PFSK-1 (cell line): Measurements from ENCODE around the gene PIEZO2.

Source experiments
- FOXP2 ChIP-seq: optimal IDR thresholded peaks from 2 replicates; pipeline ENCODE3; 2011; ENCODE audit warnings: borderline replicate concordance, control low read depth, inconsistent platforms; ENCODE audit not compliant: insufficient read depth; ENCODE audit errors: extremely low read length, extremely low read depth
- POLR2AphosphoS5 ChIP-seq: IDR thresholded peaks from 2 replicates; pipeline ENCODE4 v1.6.1; 2012; ENCODE audit warnings: low read depth, mild to moderate bottlenecking, control low read depth, low read length, moderate library complexity
- SIN3A ChIP-seq: IDR thresholded peaks from 2 replicates; pipeline ENCODE4 v1.6.1; 2012; ENCODE audit warnings: mild to moderate bottlenecking, low read length, moderate library complexity, borderline replicate concordance; ENCODE audit not compliant: insufficient read depth
- TAF1 ChIP-seq: IDR thresholded peaks from 2 replicates; pipeline ENCODE4 v1.6.1; 2012; ENCODE audit warnings: low read length, control low read depth, borderline replicate concordance; ENCODE audit not compliant: insufficient read depth
- TF ChIP-seq, protein P1 (sequence below), 2 experiments: IDR thresholded peaks; 2 replicates each; pipeline versions ENCODE4 v1.6.1 to v1.8.0; 2011 to 2012; ENCODE audit warnings: low read depth in 2 of 2, low read length in 2 of 2, control low read depth in 1 of 2, inconsistent platforms in 1 of 2, mild to moderate bottlenecking in 1 of 2, moderate library complexity in 1 of 2; ENCODE audit not compliant: insufficient read depth in 1 of 2

Gene PIEZO2

DNA sequence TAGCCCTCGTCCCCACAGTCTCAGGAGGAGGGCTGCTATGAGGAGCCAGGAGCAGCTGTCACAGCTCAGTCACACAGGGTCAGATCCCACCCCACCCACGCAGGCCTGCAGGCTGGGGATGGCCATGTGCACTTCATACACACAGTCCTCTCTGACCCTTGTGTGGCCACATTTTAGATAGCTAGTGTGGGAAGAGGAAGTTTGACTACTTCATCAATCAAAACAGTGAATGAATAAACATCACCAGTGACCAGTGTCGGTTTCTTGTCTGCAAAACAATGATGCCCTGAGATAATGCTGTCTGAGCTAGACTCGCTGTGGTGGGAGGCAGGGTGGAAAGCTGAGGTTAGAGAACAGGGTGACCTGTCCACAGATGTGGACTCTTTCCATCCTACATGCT is 107.1 kb downstream of the PIEZO2 start:
- TF ChIP-seq POLR2AphosphoS5 = no peak
- no peak for TF ChIP-seq TAF1
- TF ChIP-seq, protein P1, sequence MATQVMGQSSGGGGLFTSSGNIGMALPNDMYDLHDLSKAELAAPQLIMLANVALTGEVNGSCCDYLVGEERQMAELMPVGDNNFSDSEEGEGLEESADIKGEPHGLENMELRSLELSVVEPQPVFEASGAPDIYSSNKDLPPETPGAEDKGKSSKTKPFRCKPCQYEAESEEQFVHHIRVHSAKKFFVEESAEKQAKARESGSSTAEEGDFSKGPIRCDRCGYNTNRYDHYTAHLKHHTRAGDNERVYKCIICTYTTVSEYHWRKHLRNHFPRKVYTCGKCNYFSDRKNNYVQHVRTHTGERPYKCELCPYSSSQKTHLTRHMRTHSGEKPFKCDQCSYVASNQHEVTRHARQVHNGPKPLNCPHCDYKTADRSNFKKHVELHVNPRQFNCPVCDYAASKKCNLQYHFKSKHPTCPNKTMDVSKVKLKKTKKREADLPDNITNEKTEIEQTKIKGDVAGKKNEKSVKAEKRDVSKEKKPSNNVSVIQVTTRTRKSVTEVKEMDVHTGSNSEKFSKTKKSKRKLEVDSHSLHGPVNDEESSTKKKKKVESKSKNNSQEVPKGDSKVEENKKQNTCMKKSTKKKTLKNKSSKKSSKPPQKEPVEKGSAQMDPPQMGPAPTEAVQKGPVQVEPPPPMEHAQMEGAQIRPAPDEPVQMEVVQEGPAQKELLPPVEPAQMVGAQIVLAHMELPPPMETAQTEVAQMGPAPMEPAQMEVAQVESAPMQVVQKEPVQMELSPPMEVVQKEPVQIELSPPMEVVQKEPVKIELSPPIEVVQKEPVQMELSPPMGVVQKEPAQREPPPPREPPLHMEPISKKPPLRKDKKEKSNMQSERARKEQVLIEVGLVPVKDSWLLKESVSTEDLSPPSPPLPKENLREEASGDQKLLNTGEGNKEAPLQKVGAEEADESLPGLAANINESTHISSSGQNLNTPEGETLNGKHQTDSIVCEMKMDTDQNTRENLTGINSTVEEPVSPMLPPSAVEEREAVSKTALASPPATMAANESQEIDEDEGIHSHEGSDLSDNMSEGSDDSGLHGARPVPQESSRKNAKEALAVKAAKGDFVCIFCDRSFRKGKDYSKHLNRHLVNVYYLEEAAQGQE (IDR thresholded peaks at IDR 0.05; ENCODE audit: insufficient read depth in 1 of 2, low read depth in 2 of 2, low read length in 2 of 2) = no peak

DNA sequence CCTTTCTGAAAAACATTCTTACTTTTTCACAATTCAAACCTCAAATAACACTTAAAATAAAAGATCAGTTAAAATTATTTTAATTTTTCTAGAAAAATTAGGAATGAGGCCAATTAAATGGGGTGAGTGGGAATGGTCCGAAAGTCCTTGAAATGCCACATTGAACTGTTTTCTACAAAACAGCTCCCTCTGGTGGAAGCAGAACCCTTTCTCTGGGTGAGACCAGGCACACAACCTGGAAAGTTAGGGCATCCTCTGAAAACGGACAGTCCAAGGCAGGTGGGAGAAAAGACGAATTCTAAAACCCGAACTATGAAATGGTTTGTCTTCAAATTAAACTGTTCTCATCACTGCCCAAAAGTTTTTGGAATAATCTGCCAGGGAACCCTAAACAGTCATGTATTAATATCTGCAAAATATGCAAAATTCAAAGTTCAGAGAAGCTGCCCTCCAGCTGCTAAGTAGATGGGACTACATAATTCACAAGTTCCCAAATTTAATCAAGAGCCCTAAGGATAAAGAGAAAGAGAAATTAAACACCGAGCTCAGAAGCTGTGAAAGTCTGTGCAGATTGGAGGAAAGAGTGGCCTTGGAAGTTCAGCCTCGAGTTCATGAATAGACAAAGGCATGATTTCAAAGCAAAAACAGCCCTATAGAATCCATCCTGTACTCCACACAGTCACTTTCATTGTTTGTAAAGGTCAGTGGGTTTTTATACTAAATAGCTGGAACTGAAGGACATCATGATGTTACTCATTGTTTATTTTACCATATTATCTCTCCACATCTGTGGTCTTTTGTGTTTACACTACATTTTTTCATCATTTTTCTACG is 108.3 kb downstream of the PIEZO2 start:
- TF ChIP-seq POLR2AphosphoS5 (no peak), TAF1 (no peak), FOXP2 (no peak), SIN3A (no peak)
- TF ChIP-seq, protein P1 (IDR thresholded peaks at IDR 0.05; ENCODE audit: insufficient read depth in 1 of 2, low read depth in 2 of 2, low read length in 2 of 2) = no peak

DNA sequence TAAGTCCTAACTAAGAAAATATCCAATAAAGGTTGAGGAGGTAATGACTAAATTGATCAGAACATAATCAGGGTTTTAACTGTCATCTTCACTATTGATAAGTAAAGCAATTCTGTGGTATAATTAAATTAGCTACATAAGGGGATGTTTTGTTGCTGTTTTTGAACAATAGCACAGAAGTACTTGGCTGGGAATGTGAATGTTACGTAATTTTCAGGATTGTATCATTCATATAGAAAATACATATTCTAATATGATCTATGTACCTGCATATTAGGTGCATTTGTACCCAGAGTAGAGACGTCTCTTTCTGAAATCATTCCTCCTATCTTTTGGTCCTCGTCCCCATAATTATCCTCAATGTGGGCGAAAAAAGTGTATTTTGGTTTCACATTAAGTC is 109.0 kb downstream of the PIEZO2 start:
- TF ChIP-seq POLR2AphosphoS5 = no peak
- TF ChIP-seq FOXP2 = no peak
- TF ChIP-seq SIN3A = no peak
- TF ChIP-seq, protein P1 (IDR thresholded peaks at IDR 0.05; ENCODE audit: insufficient read depth in 1 of 2, low read depth in 2 of 2, low read length in 2 of 2) = no peak

DNA sequence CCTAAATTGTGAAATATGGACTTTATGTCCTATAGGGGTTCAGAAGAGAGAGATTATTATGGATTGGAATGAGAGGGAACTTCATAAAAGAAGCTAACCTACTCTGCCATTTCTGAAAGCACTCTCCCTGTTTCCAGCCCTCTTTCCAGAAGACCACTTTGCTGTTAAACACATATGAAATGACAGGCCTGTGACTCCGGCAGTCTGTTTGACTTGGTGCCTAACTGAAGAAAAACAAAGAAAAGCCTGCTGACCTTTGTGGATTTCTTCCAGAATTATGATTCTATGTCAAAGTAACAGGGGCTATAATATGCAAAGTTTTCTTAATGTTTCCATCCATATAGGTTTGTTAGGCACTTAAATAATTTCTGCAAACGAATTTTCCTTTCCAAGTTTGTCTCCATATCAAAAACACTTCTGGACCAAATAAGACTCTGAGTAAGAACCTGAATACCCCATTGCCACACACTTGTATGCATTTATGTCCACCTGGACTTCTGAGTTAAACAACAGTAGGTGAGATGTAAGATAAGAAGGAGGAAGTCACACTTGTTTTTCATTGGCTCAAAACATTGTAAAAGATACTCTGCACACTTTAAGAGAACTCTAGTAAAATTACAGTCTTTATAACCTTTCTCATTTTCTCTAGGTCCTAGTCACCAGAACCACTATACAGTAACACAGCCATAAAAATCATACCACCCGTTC is 111.7 kb downstream of the PIEZO2 start:
- TF ChIP-seq SIN3A = no peak
- TF ChIP-seq TAF1 = no peak
- no peak for TF ChIP-seq FOXP2
- TF ChIP-seq POLR2AphosphoS5 = no peak
- TF ChIP-seq, protein P1 (IDR thresholded peaks at IDR 0.05; ENCODE audit: insufficient read depth in 1 of 2, low read depth in 2 of 2, low read length in 2 of 2) = no peak
